ENCODE data around the gene ITPRIP. TPM values are rescaled to one million over a fixed set of nuclear protein-coding genes. Genes with fewer than 3 reads are reported as not detected.

ITPRIP gene
- total RNA-seq, 1 experiment from 2014 or later = 12.0 TPM

DNA sequence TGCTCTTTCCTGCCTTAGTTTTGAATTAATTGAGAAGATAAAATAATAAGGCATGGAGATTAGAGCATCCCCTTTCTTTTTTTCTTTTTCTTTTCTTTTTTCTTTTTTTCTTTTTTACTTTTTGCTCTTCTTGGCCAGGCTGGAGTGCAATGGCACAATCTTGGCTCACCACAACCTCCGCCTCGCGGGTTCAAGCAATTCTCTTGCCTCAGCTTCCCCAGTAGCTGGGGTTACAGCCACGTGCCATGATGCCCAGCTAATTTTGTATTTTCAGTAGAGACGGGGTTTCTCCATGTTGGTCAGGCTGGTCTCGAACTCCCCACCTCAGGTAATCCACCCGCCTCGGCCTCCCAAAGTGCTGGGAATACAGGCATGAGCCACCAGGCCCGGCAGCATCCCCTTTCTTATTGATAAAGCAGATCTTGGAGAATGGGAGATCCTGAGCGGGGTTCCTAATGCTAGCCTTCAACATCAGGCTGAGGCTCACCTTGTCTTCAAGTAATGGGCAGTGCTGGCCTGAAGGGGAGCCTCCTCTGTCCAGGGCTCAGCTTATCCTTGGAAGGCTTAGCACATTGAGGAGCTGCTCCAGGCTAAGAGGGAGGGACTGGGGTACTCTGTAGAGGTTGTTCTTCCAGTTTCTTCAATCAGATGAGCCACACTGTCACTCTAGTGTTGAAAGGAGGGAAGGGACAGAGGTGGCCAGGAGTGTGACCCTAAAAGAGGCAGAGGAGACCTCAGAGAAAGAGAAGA, 41.4 kb downstream of the ITPRIP start:
- ATAC-seq (0 out of 2 replicates have a peak, but pooled peaks have one; percentile 15), DNase-seq (ENCODE audit: low read depth, low spot score) (no peak)
- Histone ChIP-seq H3K9me3 (ENCODE audit: control insufficient read depth in 1 of 2, insufficient read depth in 1 of 2, low read depth in 1 of 2, low read length in 2 of 2) (no peaks in the 10 kb centered on the region), H3K9me2 (ENCODE audit: insufficient read depth) (no peaks in the 10 kb centered on the region), H3K27me3 (ENCODE audit: insufficient read depth, low read length) (no peaks in the 10 kb centered on the region), H3K79me2 (ENCODE audit: insufficient read depth, low read length) (peaks cover 31% of the 10 kb centered on the region), H3K4me3 (replicated peaks in 1 of 2; ENCODE audit: low read depth in 1 of 2, low read length in 2 of 2) (no peak overlapping the region), H2AFZ (ENCODE audit: low read depth, low read length, poor library complexity, severe bottlenecking) (no peak overlapping the region), H3K9ac (ENCODE audit: low read length) (no peak overlapping the region), H4K20me1 (ENCODE audit: insufficient read depth) (peaks cover 3% of the 10 kb centered on the region; the same call in 1 of the 2 replicates), H3K36me3 (ENCODE audit: control insufficient read depth in 1 of 2, insufficient read depth in 2 of 2, low read length in 2 of 2) (peaks cover 16 to 39% of the 10 kb centered on the region in 2 experiments; a peak in 3 of 4 replicates), H3K27ac (ENCODE audit: low read depth, low read length) (no peak overlapping the region), H3K4me2 (ENCODE audit: low read length) (no peak overlapping the region), H3K4me1 (ENCODE audit: control insufficient read depth in 1 of 2, insufficient read depth in 2 of 2, low read length in 2 of 2) (no peaks in the 10 kb centered on the region)
- ChIA-PET CTCF (interaction anchor here (2.3 to 9.9 kb wide), 4 partner anchors 9 to 57 kb away, joined by 11 to 96 read pairs (median 16); partner anchors contain the start of gene CFAP58), RAD21 (ENCODE audit: low non-redundant PET in 1 of 2, low total read pairs in 2 of 2, uncharacterized antibody in 2 of 2, unreplicated experiment in 2 of 2) (no interaction called here), POLR2A (interaction anchor here (0.7 to 1.3 kb wide), 2 partner anchors 9 to 155 kb away, joined by 3 to 6 read pairs; no protein-coding TSS in a partner anchor)
- TF ChIP-seq POLR2A (IDR thresholded peaks at IDR 0.05; ENCODE audit: borderline replicate concordance, extremely low read depth, insufficient read depth, insufficient read length) = no peak
- TF ChIP-seq, protein P1, sequence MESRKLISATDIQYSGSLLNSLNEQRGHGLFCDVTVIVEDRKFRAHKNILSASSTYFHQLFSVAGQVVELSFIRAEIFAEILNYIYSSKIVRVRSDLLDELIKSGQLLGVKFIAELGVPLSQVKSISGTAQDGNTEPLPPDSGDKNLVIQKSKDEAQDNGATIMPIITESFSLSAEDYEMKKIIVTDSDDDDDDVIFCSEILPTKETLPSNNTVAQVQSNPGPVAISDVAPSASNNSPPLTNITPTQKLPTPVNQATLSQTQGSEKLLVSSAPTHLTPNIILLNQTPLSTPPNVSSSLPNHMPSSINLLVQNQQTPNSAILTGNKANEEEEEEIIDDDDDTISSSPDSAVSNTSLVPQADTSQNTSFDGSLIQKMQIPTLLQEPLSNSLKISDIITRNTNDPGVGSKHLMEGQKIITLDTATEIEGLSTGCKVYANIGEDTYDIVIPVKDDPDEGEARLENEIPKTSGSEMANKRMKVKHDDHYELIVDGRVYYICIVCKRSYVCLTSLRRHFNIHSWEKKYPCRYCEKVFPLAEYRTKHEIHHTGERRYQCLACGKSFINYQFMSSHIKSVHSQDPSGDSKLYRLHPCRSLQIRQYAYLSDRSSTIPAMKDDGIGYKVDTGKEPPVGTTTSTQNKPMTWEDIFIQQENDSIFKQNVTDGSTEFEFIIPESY (IDR thresholded peaks at IDR 0.05; ENCODE audit: extremely low read depth, insufficient replicate concordance, low read length) = no peak
- TF ChIP-seq, protein P2, sequence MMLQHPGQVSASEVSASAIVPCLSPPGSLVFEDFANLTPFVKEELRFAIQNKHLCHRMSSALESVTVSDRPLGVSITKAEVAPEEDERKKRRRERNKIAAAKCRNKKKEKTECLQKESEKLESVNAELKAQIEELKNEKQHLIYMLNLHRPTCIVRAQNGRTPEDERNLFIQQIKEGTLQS (IDR thresholded peaks at IDR 0.05) = no peak
- no peak for TF ChIP-seq RAD21 (IDR thresholded peaks at IDR 0.05; ENCODE audit: low read depth)
- TF ChIP-seq EZH2phosphoT487 (IDR thresholded peaks at IDR 0.05; ENCODE audit: borderline replicate concordance) = no peak
- TF ChIP-seq SP1 (IDR thresholded peaks at IDR 0.05; ENCODE audit: low read depth) = no peak
- TF ChIP-seq, protein P3, sequence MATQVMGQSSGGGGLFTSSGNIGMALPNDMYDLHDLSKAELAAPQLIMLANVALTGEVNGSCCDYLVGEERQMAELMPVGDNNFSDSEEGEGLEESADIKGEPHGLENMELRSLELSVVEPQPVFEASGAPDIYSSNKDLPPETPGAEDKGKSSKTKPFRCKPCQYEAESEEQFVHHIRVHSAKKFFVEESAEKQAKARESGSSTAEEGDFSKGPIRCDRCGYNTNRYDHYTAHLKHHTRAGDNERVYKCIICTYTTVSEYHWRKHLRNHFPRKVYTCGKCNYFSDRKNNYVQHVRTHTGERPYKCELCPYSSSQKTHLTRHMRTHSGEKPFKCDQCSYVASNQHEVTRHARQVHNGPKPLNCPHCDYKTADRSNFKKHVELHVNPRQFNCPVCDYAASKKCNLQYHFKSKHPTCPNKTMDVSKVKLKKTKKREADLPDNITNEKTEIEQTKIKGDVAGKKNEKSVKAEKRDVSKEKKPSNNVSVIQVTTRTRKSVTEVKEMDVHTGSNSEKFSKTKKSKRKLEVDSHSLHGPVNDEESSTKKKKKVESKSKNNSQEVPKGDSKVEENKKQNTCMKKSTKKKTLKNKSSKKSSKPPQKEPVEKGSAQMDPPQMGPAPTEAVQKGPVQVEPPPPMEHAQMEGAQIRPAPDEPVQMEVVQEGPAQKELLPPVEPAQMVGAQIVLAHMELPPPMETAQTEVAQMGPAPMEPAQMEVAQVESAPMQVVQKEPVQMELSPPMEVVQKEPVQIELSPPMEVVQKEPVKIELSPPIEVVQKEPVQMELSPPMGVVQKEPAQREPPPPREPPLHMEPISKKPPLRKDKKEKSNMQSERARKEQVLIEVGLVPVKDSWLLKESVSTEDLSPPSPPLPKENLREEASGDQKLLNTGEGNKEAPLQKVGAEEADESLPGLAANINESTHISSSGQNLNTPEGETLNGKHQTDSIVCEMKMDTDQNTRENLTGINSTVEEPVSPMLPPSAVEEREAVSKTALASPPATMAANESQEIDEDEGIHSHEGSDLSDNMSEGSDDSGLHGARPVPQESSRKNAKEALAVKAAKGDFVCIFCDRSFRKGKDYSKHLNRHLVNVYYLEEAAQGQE (IDR thresholded peaks at IDR 0.05; ENCODE audit: low read depth) = no peak
- TF ChIP-seq ZNF274 (IDR thresholded peaks at IDR 0.05; ENCODE audit: low read depth, low read length) = no peak
- no peak for TF ChIP-seq ELF1 (IDR thresholded peaks at IDR 0.05; ENCODE audit: borderline replicate concordance, low read depth)
- TF ChIP-seq, protein P4, sequence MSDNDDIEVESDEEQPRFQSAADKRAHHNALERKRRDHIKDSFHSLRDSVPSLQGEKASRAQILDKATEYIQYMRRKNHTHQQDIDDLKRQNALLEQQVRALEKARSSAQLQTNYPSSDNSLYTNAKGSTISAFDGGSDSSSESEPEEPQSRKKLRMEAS (IDR thresholded peaks at IDR 0.05) = no peak
- TF ChIP-seq EGR1 (IDR thresholded peaks at IDR 0.05; ENCODE audit: low read depth) = no peak
- TF ChIP-seq ZFX (IDR thresholded peaks at IDR 0.05) = no peak
- TF ChIP-seq FOSL1 (IDR thresholded peaks at IDR 0.05; ENCODE audit: low read depth) = no peak
- TF ChIP-seq EZH2 (IDR thresholded peaks at IDR 0.05) = no peak
- no peak for TF ChIP-seq CBX3 (IDR thresholded peaks at IDR 0.05; ENCODE audit: low read depth)
- TF ChIP-seq JUND (IDR thresholded peaks at IDR 0.05) = no peak
- TF ChIP-seq CEBPB (IDR thresholded peaks at IDR 0.05; ENCODE audit: low read depth) = no peak
- BruUV-seq (replicated peaks) = no TSS peak
- intact Hi-C loops (cut with micrococcal nuclease) = no loop called here

Measured in HCT116 (cell line).